Tibial artery (tissue), 4 donors: ENCODE results near the gene C17orf113.
"Not testable (repeated sequence)": the region's sequence is repeated elsewhere in the genome, so short reads cannot be mapped to it uniquely, and the experiment has no call there.

Source experiments
- DNase-seq, 2 donors: peaks; one replicate each; pipeline ENCODE4 v3.0.0-alpha.2; 2019
- H3K27ac ChIP-seq, 2 donors: fragments of 200-600 bp; sonication (generic) in 1 of 2; 1 replicate in 1 of 2; 2 replicates in 1 of 2; pipeline ENCODE4 v1.5.1; 2018 to 2019; ENCODE audit warnings: mild to moderate bottlenecking in 1 of 2
- H3K27me3 ChIP-seq, 2 donors: fragments of 200-600 bp; sonication (generic) in 1 of 2; one replicate each; pipeline versions ENCODE4 v1.5.1 to v1.6.0; 2016 to 2019
- H3K36me3 ChIP-seq, 3 donors: fragments of 200-600 bp; sonication (generic) in 2 of 3; one replicate each; pipeline ENCODE4 v1.5.1; 2016 to 2019; ENCODE audit warnings: mild to moderate bottlenecking in 2 of 3
- H3K4me1 ChIP-seq, 4 donors: fragments of 200-600 bp; sonication (generic) in 2 of 4; 1 replicate in 3 of 4; 2 replicates in 1 of 4; pipeline ENCODE4 v1.5.1; 2016 to 2019
- H3K4me3 ChIP-seq, 2 donors: fragments of 200-600 bp; sonication (generic) in 1 of 2; 1 replicate in 1 of 2; 2 replicates in 1 of 2; pipeline ENCODE4 v1.5.1; 2018 to 2019; ENCODE audit warnings: mild to moderate bottlenecking in 2 of 2
- H3K9me3 ChIP-seq, 3 donors: fragments of 200-600 bp; sonication (generic) in 1 of 3; one replicate each; pipeline ENCODE4 v1.5.1; 2016 to 2019
- intact Hi-C: fragments of 100-400 bp; cut with DNase I; formaldehyde crosslinking; loops from one replicate; pipeline ENCODE4 v1.15.0; 2023; ENCODE audit warnings: low total_unique reads
- TF ChIP-seq, protein P1 (sequence below), 2 experiments: fragments of 200-600 bp in 1 of 2; fragments of 450-650 bp in 1 of 2; IDR thresholded peaks; one replicate each; pipeline ENCODE4 v1.5.1; 2017 to 2019; ENCODE audit warnings: antibody characterized with exemption in 2 of 2, mild to moderate bottlenecking in 1 of 2, moderate library complexity in 1 of 2

Gene C17orf113

DNA sequence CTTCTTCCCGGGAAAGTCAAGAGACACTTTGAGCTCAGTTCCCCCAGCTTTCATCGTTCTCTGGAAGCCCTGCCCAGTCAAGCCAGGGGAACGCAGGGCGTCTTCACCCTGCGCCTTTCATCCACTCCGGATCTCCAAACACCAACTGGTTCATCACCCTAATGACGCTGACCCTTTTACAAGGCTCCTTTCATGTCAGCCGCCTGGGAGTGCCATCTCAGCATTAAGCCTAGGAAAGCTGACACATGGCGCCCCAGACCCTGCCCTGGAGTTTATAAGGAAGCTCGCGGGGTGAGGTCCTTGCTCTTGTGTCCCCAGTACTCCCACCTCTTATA, 32.6 kb downstream of the C17orf113 start:
- TF ChIP-seq, protein P1, sequence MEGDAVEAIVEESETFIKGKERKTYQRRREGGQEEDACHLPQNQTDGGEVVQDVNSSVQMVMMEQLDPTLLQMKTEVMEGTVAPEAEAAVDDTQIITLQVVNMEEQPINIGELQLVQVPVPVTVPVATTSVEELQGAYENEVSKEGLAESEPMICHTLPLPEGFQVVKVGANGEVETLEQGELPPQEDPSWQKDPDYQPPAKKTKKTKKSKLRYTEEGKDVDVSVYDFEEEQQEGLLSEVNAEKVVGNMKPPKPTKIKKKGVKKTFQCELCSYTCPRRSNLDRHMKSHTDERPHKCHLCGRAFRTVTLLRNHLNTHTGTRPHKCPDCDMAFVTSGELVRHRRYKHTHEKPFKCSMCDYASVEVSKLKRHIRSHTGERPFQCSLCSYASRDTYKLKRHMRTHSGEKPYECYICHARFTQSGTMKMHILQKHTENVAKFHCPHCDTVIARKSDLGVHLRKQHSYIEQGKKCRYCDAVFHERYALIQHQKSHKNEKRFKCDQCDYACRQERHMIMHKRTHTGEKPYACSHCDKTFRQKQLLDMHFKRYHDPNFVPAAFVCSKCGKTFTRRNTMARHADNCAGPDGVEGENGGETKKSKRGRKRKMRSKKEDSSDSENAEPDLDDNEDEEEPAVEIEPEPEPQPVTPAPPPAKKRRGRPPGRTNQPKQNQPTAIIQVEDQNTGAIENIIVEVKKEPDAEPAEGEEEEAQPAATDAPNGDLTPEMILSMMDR (IDR thresholded peaks at IDR 0.05), result no peak

DNA sequence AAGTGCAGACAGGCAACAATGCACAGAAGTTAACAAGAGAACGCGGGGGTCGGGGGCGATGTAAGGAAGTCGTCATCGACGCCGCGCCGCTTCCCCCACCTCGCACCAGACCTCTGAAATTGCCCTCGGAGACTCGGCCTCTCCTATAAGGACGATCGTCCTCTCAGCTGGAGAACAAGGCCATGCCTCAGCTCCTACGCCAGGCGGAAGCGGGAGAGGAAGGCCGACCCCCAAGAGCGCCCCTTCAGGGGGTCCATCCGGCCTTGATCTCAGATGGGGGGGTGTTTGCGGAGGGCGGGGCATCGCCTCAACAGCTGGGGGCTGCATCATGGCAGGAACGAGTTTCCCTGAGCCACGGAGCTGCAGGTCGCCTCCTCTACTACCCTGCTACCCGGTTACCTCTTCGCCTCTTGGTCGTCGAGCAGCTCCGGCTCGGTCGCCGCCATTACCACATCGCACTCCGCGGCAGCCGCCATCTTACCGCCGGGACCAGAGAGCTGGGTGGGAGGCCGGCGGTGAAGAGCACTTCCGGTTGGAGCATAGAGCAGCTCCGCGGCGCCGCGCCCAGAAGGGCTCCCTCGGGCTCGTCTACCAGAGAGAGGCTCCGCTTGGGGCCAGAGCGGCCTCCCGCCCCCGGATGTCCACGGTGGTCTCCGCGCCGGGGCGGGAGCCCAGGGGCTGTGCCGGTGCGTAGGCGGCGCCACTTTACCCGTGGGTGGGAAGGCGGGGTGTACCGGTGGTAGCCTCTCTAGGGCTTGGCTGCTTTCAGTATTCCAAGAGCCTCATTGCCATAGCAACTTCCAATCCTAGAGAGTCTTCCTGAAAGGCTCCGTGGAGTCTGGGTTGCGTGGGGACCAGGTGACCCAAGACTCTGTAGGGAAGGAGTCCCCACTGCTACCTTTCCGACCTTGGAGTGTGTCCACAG, 33.2 kb downstream of the C17orf113 start, which contains the start of gene DNAJC7:
TSS of gene DNAJC7 (minus strand) at position 499 of the 925 bp plus-strand sequence. CDS start at position 476, 23 bp downstream.
- peaks cover 2 to 9% (median 8%) of the 10 kb centered on the region in 3 donors for H3K36me3 ChIP-seq
- intact Hi-C loops, result no loop called here
- DNase-seq, result peak; percentile 91 to 94
- no peaks in the 10 kb centered on the region for H3K27me3 ChIP-seq
- TF ChIP-seq, protein P1 (IDR thresholded peaks at IDR 0.05), result no peak
- peak within 1 kb of the TSS; percentile 83 to 87 for H3K4me3 ChIP-seq
- H3K9me3 ChIP-seq, result no peaks in the 10 kb centered on the region
- H3K4me1 ChIP-seq, result peaks cover 0 to 62% (median 55%) of the 10 kb centered on the region in 4 donors
- peak within 1 kb of the TSS; percentile 79 to 89 for H3K27ac ChIP-seq

More for the DNA sequence above, 32.6 kb downstream of the C17orf113 start:
- Histone ChIP-seq H3K9me3 (no peaks in the 10 kb centered on the region), H3K4me1 (peaks cover 0 to 56% (median 53%) of the 10 kb centered on the region in 4 donors), H3K4me3 (peak overlapping the region; percentile 83 to 87), H3K36me3 (peaks cover 9 to 15% (median 14%) of the 10 kb centered on the region in 3 donors), H3K27me3 (no peaks in the 10 kb centered on the region), H3K27ac (peak overlapping the region; percentile 79 to 89)
- DNase-seq, result peak in 1 of 2 donors; percentile 63
- intact Hi-C loops, result no loop called here

DNA sequence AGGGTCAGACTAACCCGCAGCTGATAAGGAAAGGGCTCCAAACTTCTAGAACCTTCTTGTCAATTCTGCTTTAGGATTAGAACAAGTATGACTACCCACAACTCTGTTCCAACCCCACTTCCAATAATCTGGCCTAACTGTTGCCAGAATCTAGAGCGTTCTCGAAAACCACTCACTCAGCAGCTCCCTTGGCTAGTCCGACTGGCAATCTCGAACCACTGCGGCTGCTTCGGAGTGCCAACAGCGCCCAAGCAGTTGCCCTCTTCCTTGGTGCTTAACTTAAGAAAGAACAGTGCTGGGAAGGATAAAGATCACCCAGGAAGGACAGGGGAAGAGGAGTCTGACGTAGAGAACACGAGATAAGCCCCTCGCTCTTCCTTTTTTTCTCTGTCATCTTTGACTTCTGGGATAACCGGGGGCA, 34.0 kb downstream of the C17orf113 start:
- DNase-seq, result no peak
- Histone ChIP-seq H3K4me3 (peak overlapping the region; percentile 83 to 87), H3K36me3 (peaks cover 0 to under 1% (median 0%) of the 10 kb centered on the region in 3 donors), H3K9me3 (no peaks in the 10 kb centered on the region), H3K27ac (peak overlapping the region; percentile 79 to 89), H3K27me3 (no peaks in the 10 kb centered on the region), H3K4me1 (peaks cover 0 to 69% (median 56%) of the 10 kb centered on the region in 4 donors)
- TF ChIP-seq, protein P1 (IDR thresholded peaks at IDR 0.05), result no peak
- intact Hi-C loops, result no loop called here

DNA sequence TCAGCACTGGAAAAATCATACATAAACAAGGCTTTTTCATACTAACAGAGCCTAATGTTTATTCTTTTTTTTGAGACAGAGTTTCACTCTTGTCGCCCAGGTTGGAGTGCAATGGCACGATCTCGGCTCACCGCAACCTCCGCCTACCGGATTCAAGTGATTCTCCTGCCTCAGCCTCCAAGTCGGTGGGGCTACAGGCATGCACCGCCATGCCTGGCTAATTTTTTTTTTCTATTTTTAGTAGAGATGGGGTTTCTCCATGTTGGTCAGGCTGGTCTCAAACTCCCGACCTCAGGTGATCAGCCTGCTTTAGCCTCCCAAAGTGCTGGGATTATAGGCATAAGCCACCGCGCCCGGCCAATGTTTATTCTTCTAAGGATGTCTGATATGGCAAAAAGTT, 36.7 kb downstream of the C17orf113 start:
- H3K36me3 ChIP-seq, H3K4me3 ChIP-seq, intact Hi-C loops, H3K9me3 ChIP-seq, H3K27me3 ChIP-seq, DNase-seq, H3K27ac ChIP-seq: not testable (repeated sequence)
- H3K4me1 ChIP-seq, result peaks cover 0 to 85% (median 45%) of the 10 kb centered on the region in 4 donors

DNA sequence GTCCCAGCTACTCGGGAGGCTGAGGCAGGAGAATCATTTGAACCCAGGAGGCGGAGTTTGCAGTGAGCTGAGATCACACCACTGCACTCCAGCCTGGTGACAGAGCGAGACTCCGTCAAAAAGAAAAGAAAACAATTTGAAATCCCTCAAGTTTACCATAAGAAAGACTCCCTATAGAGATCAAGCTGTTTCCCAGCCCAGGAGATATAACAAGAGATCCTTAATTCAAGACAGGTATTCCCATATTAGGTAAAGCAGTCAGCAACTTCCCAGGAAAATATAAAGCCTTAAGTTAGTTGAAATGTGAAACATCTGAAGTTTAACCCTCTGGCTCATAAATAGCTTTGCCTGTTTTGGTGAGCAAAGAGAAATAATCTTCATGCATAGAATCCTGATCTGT, 38.0 kb downstream of the C17orf113 start:
- H3K27ac ChIP-seq, DNase-seq, H3K27me3 ChIP-seq, H3K36me3 ChIP-seq, H3K9me3 ChIP-seq, H3K4me3 ChIP-seq, intact Hi-C loops: not testable (repeated sequence)
- H3K4me1 ChIP-seq, result peaks cover 0 to 81% (median 38%) of the 10 kb centered on the region in 4 donors

DNA sequence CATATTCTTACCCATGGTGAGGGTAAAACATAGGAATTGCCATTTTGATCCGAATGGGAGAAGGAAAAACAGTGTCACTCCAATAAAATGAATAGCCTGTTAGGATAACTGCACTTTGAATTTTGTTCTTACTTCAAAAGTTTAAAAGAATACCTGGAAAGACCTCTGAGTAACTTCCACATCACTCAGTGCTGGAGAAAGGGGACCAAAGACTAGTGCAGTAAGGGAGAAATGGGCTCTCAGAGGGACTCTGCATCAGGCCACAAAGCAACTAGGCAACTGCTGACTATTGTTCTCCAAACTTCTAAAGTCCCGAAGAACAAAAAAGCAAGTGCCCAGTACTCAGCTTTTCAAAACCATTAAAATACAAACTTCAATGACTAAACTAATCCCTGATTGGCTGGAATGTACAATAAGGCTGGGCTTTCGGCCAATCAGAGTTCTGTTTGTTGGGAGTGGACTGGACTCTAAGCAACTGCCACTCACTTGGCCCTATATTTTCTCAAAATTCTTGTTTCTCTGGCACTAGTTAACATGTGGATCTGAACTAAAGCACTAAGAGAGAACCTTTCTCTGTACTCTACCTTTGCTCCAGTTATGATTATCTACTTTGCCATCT, 39.4 kb downstream of the C17orf113 start:
- Histone ChIP-seq H3K9me3 (no peaks in the 10 kb centered on the region), H3K36me3 (peaks cover 0 to 4% (median 0%) of the 10 kb centered on the region in 3 donors), H3K4me3 (no peak overlapping the region), H3K4me1 (peaks cover 0 to 81% (median 35%) of the 10 kb centered on the region in 4 donors), H3K27ac (no peak overlapping the region), H3K27me3 (no peaks in the 10 kb centered on the region)
- DNase-seq, result no peak
- TF ChIP-seq, protein P1 (IDR thresholded peaks at IDR 0.05), result no peak
- intact Hi-C loops, result no loop called here

DNA sequence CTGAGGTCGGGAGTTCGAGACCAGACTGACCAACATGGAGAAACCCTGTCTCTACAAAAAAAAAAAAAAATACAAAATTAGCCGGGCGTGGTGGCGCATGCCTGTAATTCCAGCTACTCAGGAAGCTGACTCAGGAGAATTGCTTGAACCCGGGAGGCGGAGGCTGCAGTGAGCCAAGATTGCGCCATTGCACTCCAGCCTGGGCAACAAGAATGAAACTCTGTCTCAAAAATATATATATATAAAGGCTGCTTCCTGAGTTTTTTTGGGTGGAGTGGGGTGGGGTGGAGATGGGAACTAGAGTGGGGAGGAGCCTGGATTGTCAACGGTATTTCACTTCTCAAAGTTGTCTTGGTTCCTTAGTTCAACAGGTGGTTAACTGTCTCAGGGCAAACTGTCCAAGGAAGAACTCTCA, 40.1 kb downstream of the C17orf113 start:
- H3K4me3 ChIP-seq, H3K36me3 ChIP-seq, H3K9me3 ChIP-seq, intact Hi-C loops, H3K27me3 ChIP-seq, H3K27ac ChIP-seq: not testable (repeated sequence)
- peak in 1 of 2 donors; percentile 33 for DNase-seq
- H3K4me1 ChIP-seq, result peaks cover 0 to 74% (median 27%) of the 10 kb centered on the region in 4 donors
